B cell (primary cell): Measurements from ENCODE around the gene ZMPSTE24. TPM values are rescaled to one million over a fixed set of nuclear protein-coding genes. Genes with fewer than 3 reads are reported as not detected.

Experiments used
- ATAC-seq: fragments of 200-7000 bp; cut with Tn5 transposase; one replicate; pipeline ENCODE4 v1.10.0; 2021; ENCODE audit warnings: low read depth, mild to moderate bottlenecking, moderate number of reproducible peaks, moderate library complexity
- CTCF ChIA-PET: fragments of 350-600 bp; sonication (Branson Sonifier 250); formaldehyde crosslinking; loops from one replicate; lab custom pipeline; 2021; ENCODE audit warnings: antibody characterized with exemption, inconsistent platforms; lab: Charles Lee
- POLR2A ChIA-PET: fragments of 350-600 bp; sonication (Branson Sonifier 250); formaldehyde crosslinking; loops from one replicate; lab custom pipeline; 2021; ENCODE audit warnings: antibody characterized with exemption; lab: Charles Lee
- DNase-seq: peaks from one replicate; pipeline ENCODE4 v3.0.0; 2013
- H2AFZ ChIP-seq: 2 replicates; pipeline ENCODE4 v1.6.1; 2012; ENCODE audit warnings: mild to moderate bottlenecking, low read depth, low read length; ENCODE audit not compliant: insufficient read depth, poor library complexity, severe bottlenecking
- H3K27ac ChIP-seq, 2 donors: 1 replicate in 1 of 2; 2 replicates in 1 of 2; pipeline ENCODE4 v1.5.1; 2012 to 2013; ENCODE audit warnings: low read length in 2 of 2, mild to moderate bottlenecking in 2 of 2, moderate library complexity in 1 of 2
- H3K27me3 ChIP-seq, 4 experiments: fragments of 200-600 bp in 1 of 4; sonication (generic) in 1 of 4; replicated peaks in 1 of 4; 1 replicate in 2 of 4; 2 replicates in 2 of 4; pipeline versions ENCODE4 v1.6.1 to v1.7.0; 2013 to 2016; ENCODE audit warnings: low read length in 3 of 4, mild to moderate bottlenecking in 2 of 4, mixed read lengths in 1 of 4, moderate library complexity in 1 of 4; ENCODE audit not compliant: insufficient read depth in 4 of 4, control insufficient read depth in 3 of 4; ENCODE audit errors: control extremely low read depth in 1 of 4
- H3K36me3 ChIP-seq, 2 experiments: replicated peaks in 1 of 2; 1 replicate in 1 of 2; 2 replicates in 1 of 2; pipeline versions ENCODE4 v1.6.1 to v1.7.1; 2013; ENCODE audit warnings: low read length in 1 of 2; ENCODE audit not compliant: insufficient read depth in 2 of 2, control insufficient read depth in 1 of 2; ENCODE audit errors: control extremely low read depth in 1 of 2, extremely low read depth in 1 of 2
- H3K4me1 ChIP-seq, 2 donors: fragments of 200-600 bp in 1 of 2; sonication (generic) in 1 of 2; 1 replicate in 1 of 2; 2 replicates in 1 of 2; pipeline versions ENCODE4 v1.5.1 to v1.6.1; 2013 to 2017; ENCODE audit warnings: low read length in 2 of 2; ENCODE audit not compliant: control insufficient read depth in 2 of 2, insufficient read depth in 2 of 2
- H3K4me2 ChIP-seq: replicated peaks from 2 replicates; pipeline ENCODE3; 2012; ENCODE audit warnings: mild to moderate bottlenecking, low read depth, low read length; ENCODE audit not compliant: poor library complexity, severe bottlenecking
- H3K4me3 ChIP-seq, 5 experiments: fragments of 200-600 bp in 1 of 5; sonication (generic) in 1 of 5; 1 replicate in 3 of 5; 2 replicates in 2 of 5; pipeline versions ENCODE4 v1.5.1 to v1.7.0; 2011 to 2016; ENCODE audit warnings: low read length in 4 of 5, mild to moderate bottlenecking in 4 of 5, low read depth in 2 of 5, control low read depth in 1 of 5, moderate library complexity in 1 of 5; ENCODE audit not compliant: insufficient read depth in 1 of 5; ENCODE audit errors: control extremely low read depth in 1 of 5, extremely low read depth in 1 of 5
- H3K79me2 ChIP-seq: fragments of 200-600 bp; sonication (generic); one replicate; pipeline ENCODE4 v1.6.0; 2016; ENCODE audit warnings: low read length; ENCODE audit not compliant: control insufficient read depth, insufficient read depth
- H3K9ac ChIP-seq: fragments of 200-600 bp; sonication (generic); 2 replicates; pipeline ENCODE4 v1.6.1; 2017; ENCODE audit warnings: mild to moderate bottlenecking, low read length, moderate library complexity
- H3K9me3 ChIP-seq, 3 donors: one replicate each; pipeline versions ENCODE4 v1.6.1 to v1.7.1; 2013; ENCODE audit warnings: low read length in 2 of 3; ENCODE audit not compliant: control insufficient read depth in 2 of 3, insufficient read depth in 1 of 3; ENCODE audit errors: control extremely low read depth in 1 of 3
- H4K20me1 ChIP-seq: 2 replicates; pipeline ENCODE4 v1.6.0; 2012; ENCODE audit warnings: mild to moderate bottlenecking, low read length; ENCODE audit not compliant: insufficient read depth, control insufficient read depth, poor library complexity, severe bottlenecking
- H3K27ac Mint-ChIP-seq: one replicate; pipeline ENCODE4 v1.8.0; 2021; ENCODE audit warnings: mixed read lengths
- H3K27me3 Mint-ChIP-seq: one replicate; pipeline ENCODE4 v1.8.0; 2021; ENCODE audit warnings: mixed read lengths
- H3K4me1 Mint-ChIP-seq: one replicate; pipeline ENCODE4 v1.8.0; 2021; ENCODE audit warnings: mixed read lengths
- H3K4me3 Mint-ChIP-seq: one replicate; pipeline ENCODE4 v1.8.0; 2021; ENCODE audit warnings: mixed read lengths
- H3K9me3 Mint-ChIP-seq: one replicate; pipeline ENCODE4 v1.8.0; 2022; ENCODE audit warnings: mixed read lengths; ENCODE audit not compliant: insufficient read depth
- CTCF ChIP-seq: fragments of 200-600 bp; IDR thresholded peaks from one replicate; pipeline ENCODE4 v1.8.0; 2022; ENCODE audit warnings: antibody characterized with exemption, mild to moderate bottlenecking
- EZH2 ChIP-seq: IDR thresholded peaks from 2 replicates; pipeline ENCODE4 v1.6.1; 2012; ENCODE audit warnings: borderline replicate concordance, low read depth, mild to moderate bottlenecking, moderate library complexity, low read length; ENCODE audit not compliant: insufficient read depth, poor library complexity, severe bottlenecking
- WGBS: methylation state at CpG from one replicate; pipeline ENCODE4 v1.1.5; 2013; ENCODE audit warnings: missing lambda C conversion rate; ENCODE audit not compliant: insufficient coverage; 5-methylcytosine and 5-hydroxymethylcytosine counted together
- intact Hi-C: fragments of 100-400 bp; cut with micrococcal nuclease; formaldehyde crosslinking; loops from one replicate; pipeline ENCODE4 v1.10.0; 2022
- polyA plus RNA-seq: library from polyadenylated mRNA; depleted of rRNA; stranded (reverse); fragments of >200 nt; gene quantifications from 2 replicates; pipeline ENCODE4 v1.2.3, GENCODE V29; 2012
- total RNA-seq, 2 donors: library from RNA; stranded (reverse); fragments of 120-200 nt in 1 of 2; gene quantifications; 1 replicate in 1 of 2; 2 replicates in 1 of 2; pipeline versions ENCODE4 v1.2.3 to v1.2.4, GENCODE V29; 2013 to 2022

Gene ZMPSTE24
- total and polyA plus RNA-seq, 2 donors (not counting 1 experiment from before 2014, with no cell fraction given) = 3.5 to 18.5 TPM

GRCh38 chr1:40239626-40240025 lies 18.4 kb upstream of the ZMPSTE24 start:
- H3K4me3 ChIP-seq = no peak overlapping the region
- H3K9me3 ChIP-seq = no peaks in the 10 kb centered on the region
- intact Hi-C loops = no loop called here
- no peak overlapping the region for H3K27ac ChIP-seq
- POLR2A ChIA-PET = no interaction called here
- no peaks in the 10 kb centered on the region for H3K4me1 ChIP-seq
- peaks cover 8% of the 10 kb centered on the region for H3K4me1 Mint-ChIP-seq
- no peak for ATAC-seq
- no peak overlapping the region for H3K27ac Mint-ChIP-seq
- no peak overlapping the region for H2AFZ ChIP-seq
- H3K4me2 ChIP-seq = no peak overlapping the region
- no peak overlapping the region for H3K4me3 Mint-ChIP-seq
- H4K20me1 ChIP-seq = no peaks in the 10 kb centered on the region
- peaks cover 11 to 36% of the 10 kb centered on the region in 2 experiments for H3K36me3 ChIP-seq
- H3K9ac ChIP-seq = no peak overlapping the region
- H3K9me3 Mint-ChIP-seq = no peaks in the 10 kb centered on the region
- no peaks in the 10 kb centered on the region for H3K79me2 ChIP-seq
- CTCF ChIA-PET = interaction anchor here (0.7 to 1.7 kb wide), 3 partner anchors 55 to 98 kb away, joined by 3 to 5 read pairs (median 3); no protein-coding TSS in a partner anchor
- H3K27me3 Mint-ChIP-seq = no peaks in the 10 kb centered on the region
- no peak for DNase-seq
- H3K27me3 ChIP-seq = no peaks in the 10 kb centered on the region
- WGBS = no CpG with 5 or more reads among the region's 1 CpG
- no peak for TF ChIP-seq EZH2
- TF ChIP-seq CTCF = no peak

- Histone ChIP-seq H3K27me3 (no peaks in the 10 kb centered on the region), H4K20me1 (no peaks in the 10 kb centered on the region), H3K4me1 (no peaks in the 10 kb centered on the region), H3K79me2 (no peaks in the 10 kb centered on the region), H3K36me3 (peaks cover 10 to 34% of the 10 kb centered on the region in 2 experiments), H2AFZ (no peak overlapping the region), H3K4me3 (no peak overlapping the region), H3K4me2 (no peak overlapping the region), H3K27ac (no peak overlapping the region), H3K9me3 (no peaks in the 10 kb centered on the region), H3K9ac (no peak overlapping the region)
- intact Hi-C loops = no loop called here
- H3K27ac Mint-ChIP-seq = no peak overlapping the region
- no peaks in the 10 kb centered on the region for H3K27me3 Mint-ChIP-seq
- H3K9me3 Mint-ChIP-seq = no peaks in the 10 kb centered on the region
- H3K4me1 Mint-ChIP-seq = peaks cover 8% of the 10 kb centered on the region
- CTCF ChIA-PET = interaction anchor here (0.5 to 1.7 kb wide), 4 partner anchors 11 to 96 kb away, joined by 3 to 5 read pairs (median 3); no protein-coding TSS in a partner anchor
- TF ChIP-seq CTCF (no peak), EZH2 (no peak)
- no peak for DNase-seq
- ATAC-seq = no peak
- WGBS = 100% methylated on average over 2 of the region's 2 CpGs
- POLR2A ChIA-PET = no interaction called here
- H3K4me3 Mint-ChIP-seq = no peak overlapping the region
Measured at GRCh38 chr1:40240390-40240789, 17.6 kb upstream of the ZMPSTE24 start.
